Lower leg skin (tissue), 3 donors: ENCODE data around the gene AP4M1.

Experiments
- CTCF ChIP-seq, 3 donors: fragments of 450-650 bp; IDR thresholded peaks; one replicate each; pipeline ENCODE4 v1.5.1; 2016; ENCODE audit warnings: antibody characterized with exemption in 3 of 3, mild to moderate bottlenecking in 3 of 3, moderate library complexity in 2 of 3
- POLR2A ChIP-seq, 2 donors: fragments of 450-650 bp; IDR thresholded peaks; one replicate each; pipeline ENCODE4 v1.6.1; 2016 to 2017; ENCODE audit warnings: antibody characterized with exemption in 2 of 2, mild to moderate bottlenecking in 1 of 2, moderate library complexity in 1 of 2

- TF ChIP-seq CTCF (IDR thresholded peaks at IDR 0.05) (no peak), POLR2A (IDR thresholded peaks at IDR 0.05) (no peak)
These were observed 55.1 kb downstream of the AP4M1 start for GRCh38 chr7:100156331-100157068.
